GM21619 (cell line): ENCODE results near the gene SAMM50.
A peak's percentile ranks its signal among the peaks of the same experiment; 100 is the strongest.

Experiments
- ATAC-seq: cut with Tn5 transposase; IDR thresholded peaks from one replicate; pipeline ENCODE4 v1.9.1; 2021; ENCODE audit not compliant: unreplicated experiment

Gene SAMM50

GRCh38 chr22:43955040-43955882 is at the start of gene SAMM50:
SAMM50 (plus strand) TSS chr22:43955442; CDS start chr22:43955578, 136 bp downstream.
- ATAC-seq: peak; percentile 88

GRCh38 chr22:43905681-43906080 is 49.6 kb upstream of the SAMM50 start:
- ATAC-seq: no peak

- ATAC-seq: no peak
Observed at GRCh38 chr22:43909708-43910107, 45.5 kb upstream of the SAMM50 start.

- ATAC-seq: no peak
Observed at GRCh38 chr22:43910178-43910695, 45.0 kb upstream of the SAMM50 start.

GRCh38 chr22:43911351-43911750 is 43.9 kb upstream of the SAMM50 start:
- no peak for ATAC-seq

- no peak for ATAC-seq
Observed at GRCh38 chr22:43917521-43917920, 37.7 kb upstream of the SAMM50 start.

GRCh38 chr22:43919106-43919973 is 35.9 kb upstream of the SAMM50 start:
- no peak for ATAC-seq

GRCh38 chr22:43921370-43921769 is 33.9 kb upstream of the SAMM50 start:
- ATAC-seq: no peak

GRCh38 chr22:43922123-43922522 is 33.1 kb upstream of the SAMM50 start:
- ATAC-seq: no peak

- ATAC-seq: no peak
Observed at GRCh38 chr22:43923191-43923590, 32.1 kb upstream of the SAMM50 start.

- ATAC-seq: no peak
Observed at GRCh38 chr22:43923631-43924464, 31.4 kb upstream of the SAMM50 start, which contains the start of gene PNPLA3. PNPLA3 (plus strand) TSS chr22:43923805; CDS start chr22:43923912, 107 bp downstream.

GRCh38 chr22:43924877-43925276 is 30.4 kb upstream of the SAMM50 start:
- ATAC-seq: no peak

GRCh38 chr22:43925433-43926348 is 29.6 kb upstream of the SAMM50 start:
- ATAC-seq: no peak

GRCh38 chr22:43926349-43926710 is 28.9 kb upstream of the SAMM50 start:
- ATAC-seq: no peak

- ATAC-seq: no peak
Observed at GRCh38 chr22:43928468-43928867, 26.8 kb upstream of the SAMM50 start.

GRCh38 chr22:43928908-43929307 is 26.3 kb upstream of the SAMM50 start:
- ATAC-seq: no peak

GRCh38 chr22:43931771-43932170 is 23.5 kb upstream of the SAMM50 start:
- ATAC-seq: no peak

GRCh38 chr22:43941449-43941848 is 13.8 kb upstream of the SAMM50 start:
- ATAC-seq: no peak

GRCh38 chr22:43944670-43945430 is 10.4 kb upstream of the SAMM50 start:
- no peak for ATAC-seq
